HepG2 (cell line): ENCODE results near the gene SLC16A13. TPM values are rescaled to one million over a fixed set of nuclear protein-coding genes. Genes with fewer than 3 reads are reported as not detected.

ENCODE experiments used
- ATAC-seq: fragments of 200-7000 bp; cut with Tn5 transposase; 3 replicates; pipeline ENCODE4 v1.9.1; 2020; ENCODE audit warnings: mild to moderate bottlenecking, moderate library complexity
- BruUV-seq: library from RNA; stranded (reverse); fragments of 400-500 nt; replicated peaks from 2 replicates; lab custom pipeline; 2021; lab: Mats Ljungman, UMichigan
- CTCF ChIA-PET: fragments of 300-600 bp; formaldehyde crosslinking; extraction: SDS; loops from one replicate; lab custom pipeline; 2021; ENCODE audit warnings: low total read pairs, inconsistent platforms, low intra/inter-chr PET ratio; lab: Yijun Ruan, JAX
- POLR2A ChIA-PET: fragments of 350-600 bp; sonication (Branson Sonifier 250); formaldehyde crosslinking; loops from one replicate; lab custom pipeline; 2020; ENCODE audit warnings: antibody characterized with exemption, inconsistent platforms; lab: Yijun Ruan, JAX
- DNase-seq: peaks from one replicate; pipeline ENCODE4 v3.0.0-alpha.2; 2015; ENCODE audit warnings: low spot score
- FAIRE-seq: peaks from 3 replicates; lab custom pipeline; 2011; peaks lifted over from hg19 to GRCh38; lab: Jason Lieb, UNC
- H2AFZ ChIP-seq: one replicate; pipeline ENCODE4 v1.6.1; 2011; ENCODE audit warnings: low read length, inconsistent platforms
- H3K27ac ChIP-seq: fragments of 300-600 bp; 3 replicates; pipeline ENCODE4 v1.8.0; 2011; ENCODE audit warnings: mixed run types, mild to moderate bottlenecking, mixed read lengths, low read length, inconsistent platforms; ENCODE audit not compliant: insufficient read depth; ENCODE audit errors: extremely low read length
- H3K27me3 ChIP-seq, 2 experiments: fragments of 200-600 bp in 1 of 2; 2 replicates in 1 of 2; 3 replicates in 1 of 2; pipeline versions ENCODE4 v1.6.0 to v1.8.0; 2011; ENCODE audit warnings: low read length in 2 of 2, mild to moderate bottlenecking in 2 of 2, moderate library complexity in 2 of 2, inconsistent platforms in 1 of 2; ENCODE audit not compliant: insufficient read depth in 2 of 2, control insufficient read depth in 1 of 2
- H3K36me3 ChIP-seq, 2 experiments: fragments of 200-600 bp in 1 of 2; replicated peaks in 1 of 2; 2 replicates in 1 of 2; 3 replicates in 1 of 2; pipeline versions ENCODE4 v1.5.1 to v1.8.0; 2011; ENCODE audit warnings: low read length in 2 of 2, inconsistent platforms in 1 of 2; ENCODE audit not compliant: insufficient read depth in 2 of 2, control insufficient read depth in 1 of 2
- H3K4me1 ChIP-seq: 2 replicates; pipeline ENCODE4 v1.5.1; 2012; ENCODE audit warnings: low read length, inconsistent platforms; ENCODE audit not compliant: insufficient read depth
- H3K4me2 ChIP-seq: 2 replicates; pipeline ENCODE4 v1.6.0; 2011; ENCODE audit warnings: low read depth, low read length, inconsistent platforms
- H3K4me3 ChIP-seq, 3 experiments: fragments of 200-600 bp in 1 of 3; sonication (generic), shearing (Covaris generic) in 1 of 3; replicated peaks in 1 of 3; 2 replicates each; pipeline ENCODE4 v1.5.1; 2011 to 2016; ENCODE audit warnings: low read length in 3 of 3, inconsistent platforms in 2 of 3, low read depth in 2 of 3, mild to moderate bottlenecking in 2 of 3, control low read depth in 1 of 3, mixed read lengths in 1 of 3; ENCODE audit not compliant: insufficient read depth in 1 of 3
- H3K79me2 ChIP-seq: one replicate; pipeline ENCODE4 v1.6.1; 2011; ENCODE audit warnings: low read length, inconsistent platforms; ENCODE audit not compliant: insufficient read depth
- H3K9ac ChIP-seq: 2 replicates; pipeline ENCODE4 v1.6.0; 2011; ENCODE audit warnings: mild to moderate bottlenecking, low read depth, low read length, inconsistent platforms; ENCODE audit not compliant: insufficient read depth
- H3K9me3 ChIP-seq: 2 replicates; pipeline ENCODE4 v1.5.1; 2012; ENCODE audit warnings: mild to moderate bottlenecking, low read length
- H4K20me1 ChIP-seq: 2 replicates; pipeline ENCODE4 v1.6.0; 2011; ENCODE audit warnings: inconsistent platforms, mild to moderate bottlenecking, low read length, moderate library complexity; ENCODE audit not compliant: insufficient read depth
- EHMT2 ChIP-seq: fragments of 200-600 bp; sonication (generic); IDR thresholded peaks from 2 replicates; pipeline ENCODE4 v1.7.0; 2017; ENCODE audit warnings: antibody characterized with exemption, low read depth, low read length, borderline replicate concordance
- HOXA3 ChIP-seq: sonication (generic); formaldehyde crosslinking; IDR thresholded peaks from 2 replicates; pipeline ENCODE4 v1.5.0; 2020; ENCODE audit warnings: missing genetic modification reagents
- MTF2 ChIP-seq: sonication (generic); formaldehyde crosslinking; IDR thresholded peaks from 2 replicates; pipeline ENCODE4 v1.5.0; 2020; ENCODE audit warnings: missing genetic modification reagents, borderline replicate concordance
- NCOA5 ChIP-seq: sonication (generic); formaldehyde crosslinking; IDR thresholded peaks from 2 replicates; pipeline ENCODE4 v1.4.0; 2020; ENCODE audit warnings: missing genetic modification reagents
- PHF5A ChIP-seq: IDR thresholded peaks from one replicate; pipeline ENCODE4 v1.6.1; 2018; ENCODE audit warnings: low read depth, missing genetic modification reagents; ENCODE audit not compliant: unreplicated experiment
- ZBTB3 ChIP-seq: sonication (generic); formaldehyde crosslinking; IDR thresholded peaks from 2 replicates; pipeline ENCODE4 v1.4.0; 2020; ENCODE audit warnings: low read depth, mild to moderate bottlenecking, moderate library complexity, missing genetic modification reagents, borderline replicate concordance
- ZNF180 ChIP-seq: sonication (generic); formaldehyde crosslinking; IDR thresholded peaks from 2 replicates; pipeline ENCODE4 v1.4.0; 2020; ENCODE audit warnings: low read depth, missing genetic modification reagents, borderline replicate concordance
- ZNF280B ChIP-seq: sonication (generic); formaldehyde crosslinking; IDR thresholded peaks from 2 replicates; pipeline ENCODE4 v1.5.0; 2020; ENCODE audit warnings: missing genetic modification reagents, mild to moderate bottlenecking, borderline replicate concordance
- ZNF614 ChIP-seq: IDR thresholded peaks from 2 replicates; pipeline ENCODE4 v1.6.1; 2018; ENCODE audit warnings: missing biosample characterization, missing genetic modification reagents, inconsistent platforms, borderline replicate concordance
- ZNF616 ChIP-seq: sonication (generic); formaldehyde crosslinking; IDR thresholded peaks from 2 replicates; pipeline ENCODE4 v1.5.0; 2020; ENCODE audit warnings: low read depth, mild to moderate bottlenecking, missing genetic modification reagents
- ZNF674 ChIP-seq: sonication (generic); formaldehyde crosslinking; IDR thresholded peaks from 2 replicates; pipeline ENCODE4 v1.5.0; 2020; ENCODE audit warnings: low read depth, mild to moderate bottlenecking, missing genetic modification reagents
- ZNF678 ChIP-seq: sonication (generic); formaldehyde crosslinking; IDR thresholded peaks from 2 replicates; pipeline ENCODE4 v1.4.0; 2020; ENCODE audit warnings: mild to moderate bottlenecking, missing genetic modification reagents
- ZNF737 ChIP-seq: sonication (generic); formaldehyde crosslinking; IDR thresholded peaks from 2 replicates; pipeline ENCODE4 v1.5.0; 2020; ENCODE audit warnings: missing genetic modification reagents, mild to moderate bottlenecking, borderline replicate concordance
- ZNF782 ChIP-seq: sonication (generic); formaldehyde crosslinking; IDR thresholded peaks from 2 replicates; pipeline ENCODE4 v1.4.0; 2020; ENCODE audit warnings: missing genetic modification reagents, mild to moderate bottlenecking, borderline replicate concordance
- ZSCAN21 ChIP-seq: sonication (generic); formaldehyde crosslinking; IDR thresholded peaks from 2 replicates; pipeline ENCODE4 v1.8.0; 2022; ENCODE audit warnings: mild to moderate bottlenecking, missing genetic modification reagents, moderate library complexity, borderline replicate concordance
- WGBS: methylation state at CpG from one replicate; pipeline ENCODE4 v1.1.6; 2017; ENCODE audit warnings: low lambda C conversion rate; 5-methylcytosine and 5-hydroxymethylcytosine counted together
- in situ Hi-C: cut with HindIII; loops from 2 replicates; pipeline ENCODE4 v1.10.0; 2017; ENCODE audit warnings: low pct_unique_long_range_greater_than_20kb; ENCODE audit not compliant: extremely low pct_ligation_motif_present
- intact Hi-C: fragments of 100-400 bp; cut with micrococcal nuclease; formaldehyde crosslinking; loops from one replicate; pipeline ENCODE4 v1.10.0; 2022; ENCODE audit not compliant: unreplicated experiment
- polyA plus RNA-seq, 8 experiments: library from polyadenylated mRNA; depleted of rRNA in 3 of 8; stranded (reverse) in 7 of 8; unstranded in 1 of 8; fragments of >200 nt; fragmentation: Illumina TruSeq in 4 of 8; extraction: Trizol in 4 of 8; gene quantifications; 2 replicates each; pipeline versions ENCODE4 v1.2.1 to v1.2.3, GENCODE V29; 2011 to 2016; ENCODE audit warnings: low read depth in 4 of 8, missing spikeins in 1 of 8, mixed read lengths in 1 of 8; ENCODE audit not compliant: insufficient read depth in 1 of 8
- total RNA-seq, 5 experiments: library from RNA; depleted of rRNA; stranded (reverse); fragments of >200 nt; fragmentation: Illumina TruSeq; extraction: Trizol; gene quantifications; 2 replicates each; pipeline ENCODE4 v1.2.3, GENCODE V29; 2016; ENCODE audit warnings: low read depth in 1 of 5
- TF ChIP-seq, protein P1 (sequence below): sonication (generic); formaldehyde crosslinking; IDR thresholded peaks from 2 replicates; pipeline ENCODE4 v1.5.0; 2020; ENCODE audit warnings: missing genetic modification reagents
- TF ChIP-seq, protein P2 (sequence below): sonication (generic); formaldehyde crosslinking; IDR thresholded peaks from 2 replicates; pipeline ENCODE4 v1.5.1; 2020; ENCODE audit warnings: missing genetic modification reagents, mild to moderate bottlenecking, borderline replicate concordance
- TF ChIP-seq, protein P3 (sequence below): sonication (generic); formaldehyde crosslinking; IDR thresholded peaks from 2 replicates; pipeline ENCODE4 v1.8.1; 2023; ENCODE audit warnings: mild to moderate bottlenecking, missing genetic modification reagents, borderline replicate concordance

Gene SLC16A13
- total and polyA plus RNA-seq, 2 of the 13 experiments (the other 11 are each of a cell fraction or from before 2014, with no cell fraction given), result 2.2 to 3.0 TPM

- TF ChIP-seq PHF5A (CRISPR knock-in tag) (no peak), ZSCAN21 (no peak), MTF2 (0 out of 2 replicates have a peak, but pooled peaks have one; percentile 36), ZNF180 (CRISPR knock-in tag) (0 out of 2 replicates have a peak, but pooled peaks have one; percentile 21), ZNF616 (peak; percentile 36; the same call in 1 of the 2 replicates)
- TF ChIP-seq, protein P1, sequence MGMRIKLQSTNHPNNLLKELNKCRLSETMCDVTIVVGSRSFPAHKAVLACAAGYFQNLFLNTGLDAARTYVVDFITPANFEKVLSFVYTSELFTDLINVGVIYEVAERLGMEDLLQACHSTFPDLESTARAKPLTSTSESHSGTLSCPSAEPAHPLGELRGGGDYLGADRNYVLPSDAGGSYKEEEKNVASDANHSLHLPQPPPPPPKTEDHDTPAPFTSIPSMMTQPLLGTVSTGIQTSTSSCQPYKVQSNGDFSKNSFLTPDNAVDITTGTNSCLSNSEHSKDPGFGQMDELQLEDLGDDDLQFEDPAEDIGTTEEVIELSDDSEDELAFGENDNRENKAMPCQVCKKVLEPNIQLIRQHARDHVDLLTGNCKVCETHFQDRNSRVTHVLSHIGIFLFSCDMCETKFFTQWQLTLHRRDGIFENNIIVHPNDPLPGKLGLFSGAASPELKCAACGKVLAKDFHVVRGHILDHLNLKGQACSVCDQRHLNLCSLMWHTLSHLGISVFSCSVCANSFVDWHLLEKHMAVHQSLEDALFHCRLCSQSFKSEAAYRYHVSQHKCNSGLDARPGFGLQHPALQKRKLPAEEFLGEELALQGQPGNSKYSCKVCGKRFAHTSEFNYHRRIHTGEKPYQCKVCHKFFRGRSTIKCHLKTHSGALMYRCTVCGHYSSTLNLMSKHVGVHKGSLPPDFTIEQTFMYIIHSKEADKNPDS (CRISPR knock-in tag), result no peak
These were observed 20.5 kb upstream of the SLC16A13 start (continued) for GRCh38 chr17:7014995-7015958.

- Histone ChIP-seq H3K4me2 (no peak overlapping the region), H3K79me2 (peaks cover 25% of the 10 kb centered on the region), H3K27ac (no peak overlapping the region), H3K4me3 (no peak overlapping the region), H2AFZ (no peak overlapping the region), H3K27me3 (no peaks in the 10 kb centered on the region; a peak in 3 of 5 replicates), H3K9me3 (no peaks in the 10 kb centered on the region), H3K36me3 (no peaks in the 10 kb centered on the region; a peak in 1 of 5 replicates), H3K4me1 (peaks cover 40% of the 10 kb centered on the region), H3K9ac (no peak overlapping the region), H4K20me1 (no peaks in the 10 kb centered on the region)
- in situ Hi-C loops, result loop anchor here (10.0 kb wide), 1 partner anchor 352 kb away; no protein-coding TSS in a partner anchor
- FAIRE-seq (no peak), ATAC-seq (no peak), DNase-seq (no peak)
- WGBS, result 85% methylated on average over 3 of the region's 3 CpGs
- no TSS peak for BruUV-seq
- intact Hi-C loops, result no loop called here
- CTCF ChIA-PET, result no interaction called here
- POLR2A ChIA-PET, result no interaction called here
- TF ChIP-seq ZNF737 (CRISPR knock-in tag) (no peak), HOXA3 (CRISPR knock-in tag) (no peak), ZNF782 (CRISPR knock-in tag) (no peak), NCOA5 (CRISPR knock-in tag) (no peak), ZNF674 (no peak), ZNF280B (CRISPR knock-in tag) (no peak), ZNF614 (CRISPR knock-in tag) (no peak), EHMT2 (no peak), ZNF678 (no peak), ZBTB3 (CRISPR knock-in tag) (no peak)
- TF ChIP-seq, protein P2, sequence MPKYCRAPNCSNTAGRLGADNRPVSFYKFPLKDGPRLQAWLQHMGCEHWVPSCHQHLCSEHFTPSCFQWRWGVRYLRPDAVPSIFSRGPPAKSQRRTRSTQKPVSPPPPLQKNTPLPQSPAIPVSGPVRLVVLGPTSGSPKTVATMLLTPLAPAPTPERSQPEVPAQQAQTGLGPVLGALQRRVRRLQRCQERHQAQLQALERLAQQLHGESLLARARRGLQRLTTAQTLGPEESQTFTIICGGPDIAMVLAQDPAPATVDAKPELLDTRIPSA, result no peak
- TF ChIP-seq, protein P3, sequence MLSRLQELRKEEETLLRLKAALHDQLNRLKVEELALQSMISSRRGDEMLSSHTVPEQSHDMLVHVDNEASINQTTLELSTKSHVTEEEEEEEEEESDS (CRISPR knock-in tag), result no peak
These were observed 19.4 kb upstream of the SLC16A13 start for GRCh38 chr17:7016418-7016817.
